HG02884 (cell line): ENCODE results near the gene IGF1R.

Source experiments
- ATAC-seq: cut with Tn5 transposase; IDR thresholded peaks from one replicate; pipeline ENCODE4 v1.9.1; 2021; ENCODE audit warnings: mild to moderate bottlenecking, moderate library complexity; ENCODE audit not compliant: unreplicated experiment

Gene IGF1R

GRCh38 chr15:98935736-98936135 is 287.4 kb downstream of the IGF1R start:
- ATAC-seq, result no peak

- peak; percentile 82 for ATAC-seq
These were observed 289.2 kb downstream of the IGF1R start for GRCh38 chr15:98937413-98938104.

- ATAC-seq, result peak; percentile 13
These were observed 289.7 kb downstream of the IGF1R start for GRCh38 chr15:98938105-98938417.

- ATAC-seq, result no peak
These were observed 290.5 kb downstream of the IGF1R start for GRCh38 chr15:98938799-98939198.

GRCh38 chr15:98939311-98940080 is 291.2 kb downstream of the IGF1R start:
- ATAC-seq, result no peak

GRCh38 chr15:98941595-98942255 is 293.4 kb downstream of the IGF1R start:
- no peak for ATAC-seq

GRCh38 chr15:98942431-98942830 is 294.1 kb downstream of the IGF1R start:
- no peak for ATAC-seq

- ATAC-seq, result no peak
These were observed 294.7 kb downstream of the IGF1R start for GRCh38 chr15:98943051-98943508.

GRCh38 chr15:98943601-98944151 is 295.3 kb downstream of the IGF1R start:
- no peak for ATAC-seq

- no peak for ATAC-seq
These were observed 298.2 kb downstream of the IGF1R start for GRCh38 chr15:98946301-98947255.

GRCh38 chr15:98948456-98948855 is 300.1 kb downstream of the IGF1R start:
- no peak for ATAC-seq

GRCh38 chr15:98948941-98949340 is 300.6 kb downstream of the IGF1R start:
- no peak for ATAC-seq

GRCh38 chr15:98949624-98950023 is 301.3 kb downstream of the IGF1R start:
- ATAC-seq, result no peak

GRCh38 chr15:98950248-98950647 is 301.9 kb downstream of the IGF1R start:
- ATAC-seq, result no peak

GRCh38 chr15:98951004-98951403 is 302.7 kb downstream of the IGF1R start:
- no peak for ATAC-seq

- no peak for ATAC-seq
These were observed 303.4 kb downstream of the IGF1R start for GRCh38 chr15:98951493-98952320.

- ATAC-seq, result peak; percentile 96
These were observed 304.1 kb downstream of the IGF1R start for GRCh38 chr15:98952381-98952803.

GRCh38 chr15:98953000-98953787 is 304.9 kb downstream of the IGF1R start:
- no peak for ATAC-seq

- no peak for ATAC-seq
These were observed 305.6 kb downstream of the IGF1R start for GRCh38 chr15:98953968-98954367.
